ENCODE data around the gene CHI3L1.

Gene CHI3L1

GRCh38 chr1:203169770-203170520 is 16.6 kb downstream of the CHI3L1 start:
- no peak for DNase-seq

- DNase-seq: no peak
Observed at GRCh38 chr1:203168991-203169390, 17.5 kb downstream of the CHI3L1 start.

- DNase-seq: no peak
Observed at GRCh38 chr1:203168256-203168786, 18.2 kb downstream of the CHI3L1 start.

GRCh38 chr1:203167913-203168200 is 18.6 kb downstream of the CHI3L1 start:
- DNase-seq: no peak

GRCh38 chr1:203167026-203167912 is 19.2 kb downstream of the CHI3L1 start:
- no peak for DNase-seq

- no peak for DNase-seq
Observed at GRCh38 chr1:203166192-203166940, 20.1 kb downstream of the CHI3L1 start.

- no peak for DNase-seq
Observed at GRCh38 chr1:203165800-203166161, 20.7 kb downstream of the CHI3L1 start.

- DNase-seq: no peak
Observed at GRCh38 chr1:203165101-203165799, 21.3 kb downstream of the CHI3L1 start.

GRCh38 chr1:203163891-203164635 is 22.4 kb downstream of the CHI3L1 start:
- peak in 15 of 56 donors; percentile 24 to 72 (median 36) for DNase-seq

- no peak for DNase-seq
Observed at GRCh38 chr1:203162403-203162802, 24.1 kb downstream of the CHI3L1 start.

- no peak for DNase-seq
Observed at GRCh38 chr1:203161703-203162102, 24.8 kb downstream of the CHI3L1 start.

GRCh38 chr1:203161175-203161574 is 25.3 kb downstream of the CHI3L1 start:
- DNase-seq: no peak

- DNase-seq: peak in 8 of 56 donors; percentile 8 to 60 (median 47)
Observed at GRCh38 chr1:203159844-203160243, 26.7 kb downstream of the CHI3L1 start.

GRCh38 chr1:203158960-203159665 is 27.4 kb downstream of the CHI3L1 start:
- DNase-seq: peak in 7 of 56 donors; percentile 15 to 56 (median 37)

- no peak for DNase-seq
Observed at GRCh38 chr1:203158423-203158822, 28.1 kb downstream of the CHI3L1 start.

- DNase-seq: no peak
Observed at GRCh38 chr1:203156280-203156679, 30.2 kb downstream of the CHI3L1 start.

- no peak for DNase-seq
Observed at GRCh38 chr1:203153989-203154821, 32.3 kb downstream of the CHI3L1 start.
